Measurements from ENCODE around the gene ZFP90. TPM values are rescaled to one million over a fixed set of nuclear protein-coding genes. Genes with fewer than 3 reads are reported as not detected.

Gene ZFP90
- total RNA-seq, 1 experiment from 2014 or later = 21.8 TPM

DNA sequence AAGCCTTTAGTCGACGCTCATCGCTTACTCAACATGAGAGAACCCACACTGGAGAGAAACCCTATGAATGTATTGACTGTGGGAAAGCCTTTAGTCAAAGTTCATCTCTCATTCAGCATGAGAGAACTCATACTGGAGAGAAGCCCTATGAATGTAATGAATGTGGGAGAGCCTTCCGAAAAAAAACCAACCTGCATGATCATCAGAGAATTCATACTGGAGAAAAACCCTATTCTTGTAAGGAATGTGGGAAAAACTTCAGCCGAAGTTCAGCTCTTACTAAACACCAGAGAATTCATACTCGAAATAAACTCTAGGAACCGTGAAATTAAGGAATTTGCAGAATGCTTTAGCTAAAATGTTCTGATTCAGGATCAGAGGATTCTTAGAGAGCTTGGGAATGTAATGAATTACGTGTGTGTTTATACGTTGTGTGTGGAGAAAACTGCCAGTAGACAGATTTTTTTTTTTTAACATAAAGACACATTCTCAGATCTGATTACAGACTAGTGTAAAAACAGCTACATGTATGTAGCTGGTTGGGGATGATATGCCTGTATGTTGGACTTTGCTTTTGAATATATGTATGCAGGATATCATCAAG lies 25.4 kb downstream of the ZFP90 start:
- RAD21 ChIA-PET (ENCODE audit: low non-redundant PET in 1 of 2, low total read pairs in 2 of 2, uncharacterized antibody in 2 of 2, unreplicated experiment in 2 of 2) = no interaction called here
- Histone ChIP-seq H3K9me3 (ENCODE audit: control insufficient read depth in 1 of 2, insufficient read depth in 1 of 2, low read depth in 1 of 2, low read length in 2 of 2) (peaks cover 53 to 71% of the 10 kb centered on the region in 2 experiments; a peak in 3 of 4 replicates), H3K4me1 (ENCODE audit: control insufficient read depth in 1 of 2, insufficient read depth in 2 of 2, low read length in 2 of 2) (no peaks in the 10 kb centered on the region), H3K4me3 (replicated peaks in 1 of 2; ENCODE audit: low read depth in 1 of 2, low read length in 2 of 2) (no peak overlapping the region), H3K36me3 (ENCODE audit: control insufficient read depth in 1 of 2, insufficient read depth in 2 of 2, low read length in 2 of 2) (peaks cover 17 to 25% of the 10 kb centered on the region in 2 experiments), H3K79me2 (ENCODE audit: insufficient read depth, low read length) (no peaks in the 10 kb centered on the region), H4K20me1 (ENCODE audit: insufficient read depth) (no peaks in the 10 kb centered on the region), H2AFZ (ENCODE audit: low read depth, low read length, poor library complexity, severe bottlenecking) (no peak overlapping the region), H3K9me2 (ENCODE audit: insufficient read depth) (no peaks in the 10 kb centered on the region), H3K4me2 (ENCODE audit: low read length) (no peak overlapping the region), H3K9ac (ENCODE audit: low read length) (no peak overlapping the region), H3K27me3 (ENCODE audit: insufficient read depth, low read length) (no peaks in the 10 kb centered on the region), H3K27ac (ENCODE audit: low read depth, low read length) (no peak overlapping the region)
- CTCF ChIA-PET = no interaction called here
- BruUV-seq (replicated peaks) = no TSS peak
- TF ChIP-seq SP1 (IDR thresholded peaks at IDR 0.05; ENCODE audit: low read depth) (no peak), ZNF274 (IDR thresholded peaks at IDR 0.05; ENCODE audit: low read depth, low read length) (peak; percentile 99)
- TF ChIP-seq, protein P1, sequence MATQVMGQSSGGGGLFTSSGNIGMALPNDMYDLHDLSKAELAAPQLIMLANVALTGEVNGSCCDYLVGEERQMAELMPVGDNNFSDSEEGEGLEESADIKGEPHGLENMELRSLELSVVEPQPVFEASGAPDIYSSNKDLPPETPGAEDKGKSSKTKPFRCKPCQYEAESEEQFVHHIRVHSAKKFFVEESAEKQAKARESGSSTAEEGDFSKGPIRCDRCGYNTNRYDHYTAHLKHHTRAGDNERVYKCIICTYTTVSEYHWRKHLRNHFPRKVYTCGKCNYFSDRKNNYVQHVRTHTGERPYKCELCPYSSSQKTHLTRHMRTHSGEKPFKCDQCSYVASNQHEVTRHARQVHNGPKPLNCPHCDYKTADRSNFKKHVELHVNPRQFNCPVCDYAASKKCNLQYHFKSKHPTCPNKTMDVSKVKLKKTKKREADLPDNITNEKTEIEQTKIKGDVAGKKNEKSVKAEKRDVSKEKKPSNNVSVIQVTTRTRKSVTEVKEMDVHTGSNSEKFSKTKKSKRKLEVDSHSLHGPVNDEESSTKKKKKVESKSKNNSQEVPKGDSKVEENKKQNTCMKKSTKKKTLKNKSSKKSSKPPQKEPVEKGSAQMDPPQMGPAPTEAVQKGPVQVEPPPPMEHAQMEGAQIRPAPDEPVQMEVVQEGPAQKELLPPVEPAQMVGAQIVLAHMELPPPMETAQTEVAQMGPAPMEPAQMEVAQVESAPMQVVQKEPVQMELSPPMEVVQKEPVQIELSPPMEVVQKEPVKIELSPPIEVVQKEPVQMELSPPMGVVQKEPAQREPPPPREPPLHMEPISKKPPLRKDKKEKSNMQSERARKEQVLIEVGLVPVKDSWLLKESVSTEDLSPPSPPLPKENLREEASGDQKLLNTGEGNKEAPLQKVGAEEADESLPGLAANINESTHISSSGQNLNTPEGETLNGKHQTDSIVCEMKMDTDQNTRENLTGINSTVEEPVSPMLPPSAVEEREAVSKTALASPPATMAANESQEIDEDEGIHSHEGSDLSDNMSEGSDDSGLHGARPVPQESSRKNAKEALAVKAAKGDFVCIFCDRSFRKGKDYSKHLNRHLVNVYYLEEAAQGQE (IDR thresholded peaks at IDR 0.05; ENCODE audit: low read depth) = no peak
- TF ChIP-seq, protein P2, sequence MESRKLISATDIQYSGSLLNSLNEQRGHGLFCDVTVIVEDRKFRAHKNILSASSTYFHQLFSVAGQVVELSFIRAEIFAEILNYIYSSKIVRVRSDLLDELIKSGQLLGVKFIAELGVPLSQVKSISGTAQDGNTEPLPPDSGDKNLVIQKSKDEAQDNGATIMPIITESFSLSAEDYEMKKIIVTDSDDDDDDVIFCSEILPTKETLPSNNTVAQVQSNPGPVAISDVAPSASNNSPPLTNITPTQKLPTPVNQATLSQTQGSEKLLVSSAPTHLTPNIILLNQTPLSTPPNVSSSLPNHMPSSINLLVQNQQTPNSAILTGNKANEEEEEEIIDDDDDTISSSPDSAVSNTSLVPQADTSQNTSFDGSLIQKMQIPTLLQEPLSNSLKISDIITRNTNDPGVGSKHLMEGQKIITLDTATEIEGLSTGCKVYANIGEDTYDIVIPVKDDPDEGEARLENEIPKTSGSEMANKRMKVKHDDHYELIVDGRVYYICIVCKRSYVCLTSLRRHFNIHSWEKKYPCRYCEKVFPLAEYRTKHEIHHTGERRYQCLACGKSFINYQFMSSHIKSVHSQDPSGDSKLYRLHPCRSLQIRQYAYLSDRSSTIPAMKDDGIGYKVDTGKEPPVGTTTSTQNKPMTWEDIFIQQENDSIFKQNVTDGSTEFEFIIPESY (IDR thresholded peaks at IDR 0.05; ENCODE audit: extremely low read depth, insufficient replicate concordance, low read length) = no peak
- POLR2A ChIA-PET = no interaction called here
- DNase-seq (ENCODE audit: low read depth, low spot score) (no peak), ATAC-seq (no peak)
- intact Hi-C loops (cut with micrococcal nuclease) = no loop called here
